Left renal pelvis (tissue), 4 donors: ENCODE measurements around the gene S100A6. TPM values are rescaled to one million over a fixed set of nuclear protein-coding genes. Genes with fewer than 3 reads are reported as not detected.
"Not testable (repeated sequence)": the region's sequence is repeated elsewhere in the genome, so short reads cannot be mapped to it uniquely, and the experiment has no call there.

Experiments used
- DNase-seq, 4 donors: peaks; one replicate each; pipeline ENCODE4 v3.0.0-alpha.2; 2013; ENCODE audit warnings: low read depth in 4 of 4, low spot score in 3 of 4
- polyA plus RNA-seq, 4 donors: library from polyadenylated mRNA; unstranded; fragments of 120-200 nt; gene quantifications; one replicate each; pipeline ENCODE4 v1.2.1, GENCODE V29; 2013; ENCODE audit not compliant: insufficient read length in 4 of 4

The S100A6 gene
- polyA plus RNA-seq: 100 to 1,000 TPM; 185 to 449 (median 318) TPM

GRCh38 chr1:153535242-153536011 lies at the start of gene S100A6:
Gene S100A6, minus strand, starts transcription at chr1:153535991. Its CDS starts 652 bp downstream, at chr1:153535339.
- no peak for DNase-seq

- no peak for DNase-seq
Observed at GRCh38 chr1:153585006-153585405, 49.2 kb upstream of the S100A6 start.

GRCh38 chr1:153583976-153584375 lies 48.2 kb upstream of the S100A6 start:
- DNase-seq: no peak

GRCh38 chr1:153583514-153583913 lies 47.7 kb upstream of the S100A6 start:
- not testable (repeated sequence) for DNase-seq

GRCh38 chr1:153582836-153583235 lies 47.0 kb upstream of the S100A6 start:
- DNase-seq: not testable (repeated sequence)

- DNase-seq: no peak
Observed at GRCh38 chr1:153578936-153579335, 43.1 kb upstream of the S100A6 start.

GRCh38 chr1:153578490-153578889 lies 42.7 kb upstream of the S100A6 start:
- DNase-seq: no peak

- DNase-seq: no peak
Observed at GRCh38 chr1:153577624-153578051, 41.8 kb upstream of the S100A6 start.

- no peak for DNase-seq
Observed at GRCh38 chr1:153577138-153577537, 41.3 kb upstream of the S100A6 start.

GRCh38 chr1:153575497-153575896 lies 39.7 kb upstream of the S100A6 start:
- DNase-seq: not testable (repeated sequence)

- DNase-seq: not testable (repeated sequence)
Observed at GRCh38 chr1:153575081-153575491, 39.3 kb upstream of the S100A6 start.

GRCh38 chr1:153573351-153573750 lies 37.6 kb upstream of the S100A6 start:
- no peak for DNase-seq

- peak in 1 of 4 donors; percentile 45 for DNase-seq
Observed at GRCh38 chr1:153572569-153573015, 36.8 kb upstream of the S100A6 start.

- DNase-seq: no peak
Observed at GRCh38 chr1:153571706-153572105, 35.9 kb upstream of the S100A6 start.

- no peak for DNase-seq
Observed at GRCh38 chr1:153570874-153571273, 35.1 kb upstream of the S100A6 start.

GRCh38 chr1:153569465-153569864 lies 33.7 kb upstream of the S100A6 start:
- DNase-seq: no peak

GRCh38 chr1:153568367-153569099 lies 32.7 kb upstream of the S100A6 start:
- peak in 3 of 4 donors; percentile 73 to 78 (median 78) for DNase-seq

- no peak for DNase-seq
Observed at GRCh38 chr1:153567621-153568366, 32.0 kb upstream of the S100A6 start.

GRCh38 chr1:153566414-153567371 lies 30.9 kb upstream of the S100A6 start:
- peak in 1 of 4 donors; percentile 72 for DNase-seq
